ENCODE measurements around the gene HPS1. TPM values are rescaled to one million over a fixed set of nuclear protein-coding genes. Genes with fewer than 3 reads are reported as not detected.

HPS1 gene
- total RNA-seq, 2 experiments from 2014 or later = 51.9 to 52.1 TPM

DNA sequence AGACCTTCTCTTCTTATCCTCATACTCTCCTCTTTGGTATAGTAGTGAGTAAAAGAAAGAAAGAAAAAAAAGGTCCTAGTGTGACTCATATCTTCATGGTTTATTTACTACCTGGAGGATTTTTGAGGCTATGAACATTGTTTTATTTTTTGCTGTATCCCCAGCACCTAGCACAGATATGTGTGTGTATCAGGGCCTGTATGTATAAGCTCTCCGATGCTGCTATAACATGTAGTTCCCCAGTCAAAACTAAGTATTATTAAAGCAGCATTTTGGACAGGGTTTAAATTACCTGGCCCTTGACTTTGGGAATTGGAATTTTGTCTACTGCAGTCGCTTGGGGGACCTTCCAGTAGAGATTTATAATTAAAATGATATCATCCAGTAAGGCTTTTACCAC, 78.1 kb downstream of the HPS1 start:
- no peaks in the 10 kb centered on the region for H3K27me3 Mint-ChIP-seq
- DNase-seq (no peak), ATAC-seq (no peak)
- no peaks in the 10 kb centered on the region for H3K4me1 Mint-ChIP-seq (ENCODE audit: low read depth)
- ChIA-PET POLR2A (no interaction called here), CTCF (no interaction called here)
- H3K27ac Mint-ChIP-seq = no peak overlapping the region
- intact Hi-C loops (cut with micrococcal nuclease) = no loop called here
- TF ChIP-seq, protein P1, sequence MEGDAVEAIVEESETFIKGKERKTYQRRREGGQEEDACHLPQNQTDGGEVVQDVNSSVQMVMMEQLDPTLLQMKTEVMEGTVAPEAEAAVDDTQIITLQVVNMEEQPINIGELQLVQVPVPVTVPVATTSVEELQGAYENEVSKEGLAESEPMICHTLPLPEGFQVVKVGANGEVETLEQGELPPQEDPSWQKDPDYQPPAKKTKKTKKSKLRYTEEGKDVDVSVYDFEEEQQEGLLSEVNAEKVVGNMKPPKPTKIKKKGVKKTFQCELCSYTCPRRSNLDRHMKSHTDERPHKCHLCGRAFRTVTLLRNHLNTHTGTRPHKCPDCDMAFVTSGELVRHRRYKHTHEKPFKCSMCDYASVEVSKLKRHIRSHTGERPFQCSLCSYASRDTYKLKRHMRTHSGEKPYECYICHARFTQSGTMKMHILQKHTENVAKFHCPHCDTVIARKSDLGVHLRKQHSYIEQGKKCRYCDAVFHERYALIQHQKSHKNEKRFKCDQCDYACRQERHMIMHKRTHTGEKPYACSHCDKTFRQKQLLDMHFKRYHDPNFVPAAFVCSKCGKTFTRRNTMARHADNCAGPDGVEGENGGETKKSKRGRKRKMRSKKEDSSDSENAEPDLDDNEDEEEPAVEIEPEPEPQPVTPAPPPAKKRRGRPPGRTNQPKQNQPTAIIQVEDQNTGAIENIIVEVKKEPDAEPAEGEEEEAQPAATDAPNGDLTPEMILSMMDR (IDR thresholded peaks at IDR 0.05) = no peak
- no peaks in the 10 kb centered on the region for H3K36me3 Mint-ChIP-seq (ENCODE audit: low read depth)
- H3K4me3 Mint-ChIP-seq = no peak overlapping the region
- H3K9me3 Mint-ChIP-seq = no peaks in the 10 kb centered on the region

DNA sequence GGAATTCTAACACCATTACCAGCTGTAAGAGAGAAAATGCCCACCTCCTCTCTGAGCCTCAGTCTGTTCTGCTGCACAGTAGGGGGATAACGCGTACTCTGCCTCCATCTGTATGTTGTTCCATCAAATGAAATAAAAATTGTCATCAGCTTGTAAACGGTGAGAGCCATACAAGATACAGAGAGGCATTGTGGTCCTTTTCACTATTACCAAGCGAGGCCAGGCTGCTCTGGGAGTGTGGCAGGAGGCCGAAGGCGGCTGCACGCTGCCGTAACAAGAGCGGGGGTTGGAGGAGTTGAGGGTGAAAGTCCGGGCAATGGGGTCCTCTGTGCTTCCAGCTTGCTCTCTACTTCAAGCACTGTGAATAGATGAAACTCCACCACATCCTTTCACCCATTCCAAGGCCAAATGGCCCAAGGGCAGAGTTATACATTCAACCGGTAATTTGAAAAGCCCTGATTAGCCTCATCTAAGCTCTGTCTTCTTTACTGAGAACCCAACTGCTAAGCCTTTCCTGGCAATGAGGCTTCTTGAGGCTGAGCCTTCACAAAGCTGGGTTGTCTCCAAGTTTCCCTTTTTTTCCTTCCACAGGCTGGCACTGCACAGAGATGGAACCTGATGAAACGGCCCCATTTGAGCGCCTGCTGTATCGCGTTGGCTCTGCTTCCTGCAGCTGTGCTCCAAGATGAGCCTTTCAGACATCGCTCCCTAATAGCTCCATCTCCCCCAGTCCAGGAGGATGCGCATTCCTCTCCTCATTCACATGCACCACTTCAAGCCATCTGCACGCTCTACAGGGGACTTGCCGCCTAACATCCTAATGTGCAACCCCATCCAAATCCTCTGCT, 78.9 kb downstream of the HPS1 start:
- Mint-ChIP-seq H3K27ac (no peak overlapping the region), H3K27me3 (no peaks in the 10 kb centered on the region), H3K4me1 (ENCODE audit: low read depth) (no peaks in the 10 kb centered on the region), H3K36me3 (ENCODE audit: low read depth) (no peaks in the 10 kb centered on the region), H3K9me3 (no peaks in the 10 kb centered on the region), H3K4me3 (no peak overlapping the region)
- DNase-seq (no peak), ATAC-seq (no peak)
- TF ChIP-seq, protein P1 (IDR thresholded peaks at IDR 0.05) = no peak
- intact Hi-C loops (cut with micrococcal nuclease) = no loop called here
- CTCF ChIA-PET = no interaction called here
- POLR2A ChIA-PET = no interaction called here

Small RNA genes lying within 50 kb of the gene (microRNA-seq; reads per million reads assigned to microRNA genes)
- gene MIR1287 (ENCODE audit: borderline microRNAs expressed, borderline replicate concordance) = 15.7 reads per million, percentile 42 among the genes with 10 or more reads in this experiment
- gene MIR4685 (ENCODE audit: borderline microRNAs expressed, borderline replicate concordance) = 0.91 reads per million

Other genes with a start within 250 kb of the HPS1 start
- not detected for gene LOXL4, start 178.7 kb downstream of the HPS1 start, total RNA-seq
- 1 to 10 TPM; 5.3 to 6.2 TPM for gene PYROXD2, start 31.8 kb downstream of the HPS1 start, total RNA-seq